DND-41 (cell line): ENCODE data around the gene LRRTM4.

Source experiments
- ATAC-seq: fragments of 200-7000 bp; cut with Tn5 transposase; 3 replicates; pipeline ENCODE4 v1.9.1; 2021; ENCODE audit warnings: low read depth; ENCODE audit not compliant: insufficient read depth
- DNase-seq: peaks from one replicate; pipeline ENCODE4 v3.0.0-alpha.2; 2020
- H2AFZ ChIP-seq: 2 replicates; pipeline ENCODE4 v1.6.0; 2012; ENCODE audit warnings: low read depth, low read length
- H3K27ac ChIP-seq: 2 replicates; pipeline ENCODE4 v1.5.1; 2012; ENCODE audit warnings: low read length, inconsistent platforms
- H3K27me3 ChIP-seq: fragments of 200-600 bp; sonication (generic); 2 replicates; pipeline ENCODE4 v1.6.0; 2012; ENCODE audit warnings: low read length, mild to moderate bottlenecking, inconsistent platforms; ENCODE audit not compliant: insufficient read depth, poor library complexity
- H3K36me3 ChIP-seq: 2 replicates; pipeline ENCODE4 v1.5.1; 2012; ENCODE audit warnings: low read length, inconsistent platforms; ENCODE audit not compliant: insufficient read depth
- H3K4me1 ChIP-seq: 2 replicates; pipeline ENCODE4 v1.5.1; 2012; ENCODE audit warnings: mild to moderate bottlenecking, low read length; ENCODE audit not compliant: insufficient read depth
- H3K4me2 ChIP-seq: 2 replicates; pipeline ENCODE4 v1.6.0; 2012; ENCODE audit warnings: mild to moderate bottlenecking, moderate library complexity, low read length, inconsistent platforms; ENCODE audit not compliant: insufficient read depth
- H3K4me3 ChIP-seq, 2 experiments: fragments of 200-600 bp in 1 of 2; shearing (Covaris generic) in 1 of 2; 2 replicates each; pipeline ENCODE4 v1.5.1; 2012 to 2016; ENCODE audit warnings: inconsistent platforms in 2 of 2, low read length in 2 of 2, mild to moderate bottlenecking in 2 of 2, low read depth in 1 of 2, moderate library complexity in 1 of 2
- H3K79me2 ChIP-seq: 2 replicates; pipeline ENCODE4 v1.6.0; 2012; ENCODE audit warnings: low read length, inconsistent platforms; ENCODE audit not compliant: insufficient read depth
- H3K9ac ChIP-seq: 2 replicates; pipeline ENCODE4 v1.6.0; 2012; ENCODE audit warnings: low read depth, mild to moderate bottlenecking, inconsistent platforms, low read length, moderate library complexity
- H3K9me3 ChIP-seq: 2 replicates; pipeline ENCODE4 v1.5.1; 2012; ENCODE audit warnings: low read length, moderate library complexity, mild to moderate bottlenecking, inconsistent platforms; ENCODE audit not compliant: insufficient read depth, severe bottlenecking
- H4K20me1 ChIP-seq: 2 replicates; pipeline ENCODE4 v1.6.0; 2012; ENCODE audit warnings: low read length; ENCODE audit not compliant: insufficient read depth
- EZH2 ChIP-seq: IDR thresholded peaks from 3 replicates; pipeline ENCODE4 v1.6.1; 2012; ENCODE audit warnings: borderline replicate concordance, low read depth, mild to moderate bottlenecking, moderate library complexity, low read length, inconsistent platforms; ENCODE audit not compliant: severe bottlenecking
- TF ChIP-seq, protein P1 (sequence below): IDR thresholded peaks from 2 replicates; pipeline ENCODE4 v1.5.1; 2012; ENCODE audit warnings: borderline replicate concordance, low read length, moderate library complexity, mild to moderate bottlenecking; ENCODE audit not compliant: poor library complexity, severe bottlenecking; ENCODE audit errors: extremely low read depth

LRRTM4 gene

DNA sequence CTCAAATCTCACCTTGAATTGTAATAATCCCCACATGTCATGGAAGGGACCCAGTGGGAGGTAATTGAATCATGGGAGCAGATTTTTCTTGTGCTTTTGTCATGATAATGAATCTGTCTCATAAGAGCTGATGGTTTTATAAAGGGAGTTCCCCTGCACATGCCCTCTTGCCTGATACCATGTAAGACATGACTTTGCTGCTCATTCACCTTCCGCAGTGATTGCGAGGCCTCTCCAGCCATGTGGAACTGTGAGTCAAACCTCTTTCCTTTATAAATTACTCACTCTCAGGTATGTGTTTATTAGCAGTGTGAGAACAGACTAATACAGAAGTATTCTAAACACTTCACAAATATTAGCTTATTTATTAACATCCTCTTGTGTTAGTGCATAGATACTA is 516.7 kb downstream of the LRRTM4 start:
- Histone ChIP-seq H3K27me3 (no peaks in the 10 kb centered on the region), H3K27ac (no peak overlapping the region), H3K79me2 (no peaks in the 10 kb centered on the region), H3K36me3 (no peaks in the 10 kb centered on the region), H4K20me1 (no peaks in the 10 kb centered on the region), H3K9ac (no peak overlapping the region), H3K9me3 (no peaks in the 10 kb centered on the region), H3K4me3 (no peak overlapping the region), H3K4me1 (no peaks in the 10 kb centered on the region), H2AFZ (no peak overlapping the region), H3K4me2 (no peak overlapping the region)
- DNase-seq (no peak), ATAC-seq (no peak)
- TF ChIP-seq EZH2 = no peak
- TF ChIP-seq, protein P1, sequence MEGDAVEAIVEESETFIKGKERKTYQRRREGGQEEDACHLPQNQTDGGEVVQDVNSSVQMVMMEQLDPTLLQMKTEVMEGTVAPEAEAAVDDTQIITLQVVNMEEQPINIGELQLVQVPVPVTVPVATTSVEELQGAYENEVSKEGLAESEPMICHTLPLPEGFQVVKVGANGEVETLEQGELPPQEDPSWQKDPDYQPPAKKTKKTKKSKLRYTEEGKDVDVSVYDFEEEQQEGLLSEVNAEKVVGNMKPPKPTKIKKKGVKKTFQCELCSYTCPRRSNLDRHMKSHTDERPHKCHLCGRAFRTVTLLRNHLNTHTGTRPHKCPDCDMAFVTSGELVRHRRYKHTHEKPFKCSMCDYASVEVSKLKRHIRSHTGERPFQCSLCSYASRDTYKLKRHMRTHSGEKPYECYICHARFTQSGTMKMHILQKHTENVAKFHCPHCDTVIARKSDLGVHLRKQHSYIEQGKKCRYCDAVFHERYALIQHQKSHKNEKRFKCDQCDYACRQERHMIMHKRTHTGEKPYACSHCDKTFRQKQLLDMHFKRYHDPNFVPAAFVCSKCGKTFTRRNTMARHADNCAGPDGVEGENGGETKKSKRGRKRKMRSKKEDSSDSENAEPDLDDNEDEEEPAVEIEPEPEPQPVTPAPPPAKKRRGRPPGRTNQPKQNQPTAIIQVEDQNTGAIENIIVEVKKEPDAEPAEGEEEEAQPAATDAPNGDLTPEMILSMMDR = no peak

DNA sequence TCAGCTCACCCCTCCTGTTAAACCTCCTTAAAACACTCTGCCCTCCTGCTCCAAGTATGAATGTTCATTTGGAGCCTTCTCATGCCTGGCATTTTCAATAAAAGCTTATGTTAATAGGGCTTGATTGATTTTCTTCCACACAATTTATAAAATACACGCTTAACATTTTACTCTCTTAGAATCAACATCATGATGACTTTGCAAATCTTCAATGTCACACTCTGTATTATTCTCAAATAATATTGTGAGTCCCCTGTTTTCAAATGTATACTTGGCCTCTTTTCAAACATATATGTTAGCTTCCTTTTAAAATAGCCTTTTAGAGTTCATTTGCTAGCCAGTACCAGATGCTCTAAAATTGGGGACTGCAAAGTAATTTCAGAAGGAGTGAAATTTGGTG is 520.3 kb downstream of the LRRTM4 start:
- Histone ChIP-seq H4K20me1 (no peaks in the 10 kb centered on the region), H3K4me2 (no peak overlapping the region), H3K79me2 (no peaks in the 10 kb centered on the region), H2AFZ (no peak overlapping the region), H3K27ac (no peak overlapping the region), H3K9ac (no peak overlapping the region), H3K27me3 (no peaks in the 10 kb centered on the region), H3K9me3 (no peaks in the 10 kb centered on the region), H3K4me3 (no peak overlapping the region), H3K4me1 (no peaks in the 10 kb centered on the region), H3K36me3 (no peaks in the 10 kb centered on the region)
- no peak for DNase-seq
- no peak for ATAC-seq
- no peak for TF ChIP-seq EZH2
- TF ChIP-seq, protein P1 = no peak

DNA sequence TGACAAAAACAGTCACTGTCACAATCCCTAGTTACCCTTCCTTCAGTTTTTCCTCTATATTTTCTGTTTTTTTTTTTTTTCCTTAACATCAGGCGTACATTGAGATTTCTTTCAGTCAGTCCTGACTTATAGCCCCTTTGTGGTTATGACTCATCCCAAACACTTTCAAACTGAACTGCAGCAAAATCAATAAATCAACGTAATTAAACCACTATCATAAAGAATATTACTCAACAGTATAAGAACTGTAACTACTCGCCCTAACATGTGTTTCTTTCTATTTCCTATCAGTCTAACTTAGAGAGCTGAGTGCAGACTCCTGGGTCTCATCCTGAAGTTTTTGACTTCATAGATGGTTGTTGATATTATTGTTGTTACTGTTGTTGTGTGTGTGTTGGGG is 523.5 kb downstream of the LRRTM4 start:
- Histone ChIP-seq H3K27me3 (no peaks in the 10 kb centered on the region), H3K4me3 (no peak overlapping the region), H3K36me3 (no peaks in the 10 kb centered on the region), H3K9ac (no peak overlapping the region), H3K79me2 (no peaks in the 10 kb centered on the region), H4K20me1 (no peaks in the 10 kb centered on the region), H3K4me1 (no peaks in the 10 kb centered on the region), H2AFZ (no peak overlapping the region), H3K4me2 (no peak overlapping the region), H3K9me3 (no peaks in the 10 kb centered on the region), H3K27ac (no peak overlapping the region)
- TF ChIP-seq, protein P1 = no peak
- no peak for TF ChIP-seq EZH2
- no peak for ATAC-seq
- no peak for DNase-seq

DNA sequence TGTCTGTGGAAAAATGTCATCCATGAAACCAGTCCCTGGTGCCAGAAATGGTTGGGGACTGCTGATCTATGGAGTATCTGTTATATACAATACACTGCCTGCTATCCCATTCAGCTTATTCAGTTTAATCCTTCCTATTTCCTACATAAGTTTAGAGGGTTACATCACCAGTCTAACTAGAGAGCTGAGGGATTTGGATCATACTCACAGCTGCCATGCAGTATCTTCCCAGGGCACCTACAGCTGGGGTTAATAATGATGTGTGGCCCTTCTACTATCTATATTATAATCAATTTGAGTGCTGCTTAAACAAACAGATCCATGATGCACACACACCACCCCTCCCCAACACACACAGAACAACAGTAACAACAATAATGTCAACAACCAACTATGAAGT is 524.0 kb downstream of the LRRTM4 start:
- H3K9ac ChIP-seq = no peak overlapping the region

More for the DNA sequence above, 524.0 kb downstream of the LRRTM4 start:
- H3K9me3 ChIP-seq = no peaks in the 10 kb centered on the region
- H3K79me2 ChIP-seq = no peaks in the 10 kb centered on the region
- no peak overlapping the region for H3K4me3 ChIP-seq
- H3K27me3 ChIP-seq = no peaks in the 10 kb centered on the region
- H2AFZ ChIP-seq = no peak overlapping the region
- no peaks in the 10 kb centered on the region for H4K20me1 ChIP-seq
- DNase-seq (no peak), ATAC-seq (no peak)
- no peak overlapping the region for H3K4me2 ChIP-seq
- H3K4me1 ChIP-seq = no peaks in the 10 kb centered on the region
- H3K27ac ChIP-seq = no peak overlapping the region
- TF ChIP-seq EZH2 = no peak
- TF ChIP-seq, protein P1 = no peak
- H3K36me3 ChIP-seq = no peaks in the 10 kb centered on the region
